NCI-H524 (cell line): ENCODE measurements around the gene PAPPA2.
A peak's percentile ranks its signal among the peaks of the same experiment; 100 is the strongest.
"Not testable (repeated sequence)": the region's sequence is repeated elsewhere in the genome, so short reads cannot be mapped to it uniquely, and the experiment has no call there.

ENCODE experiments used
- DNase-seq, 2 experiments: peaks; one replicate each; lab custom pipeline; 2025; lab: John Stamatoyannopoulos, UW

The PAPPA2 gene

DNA sequence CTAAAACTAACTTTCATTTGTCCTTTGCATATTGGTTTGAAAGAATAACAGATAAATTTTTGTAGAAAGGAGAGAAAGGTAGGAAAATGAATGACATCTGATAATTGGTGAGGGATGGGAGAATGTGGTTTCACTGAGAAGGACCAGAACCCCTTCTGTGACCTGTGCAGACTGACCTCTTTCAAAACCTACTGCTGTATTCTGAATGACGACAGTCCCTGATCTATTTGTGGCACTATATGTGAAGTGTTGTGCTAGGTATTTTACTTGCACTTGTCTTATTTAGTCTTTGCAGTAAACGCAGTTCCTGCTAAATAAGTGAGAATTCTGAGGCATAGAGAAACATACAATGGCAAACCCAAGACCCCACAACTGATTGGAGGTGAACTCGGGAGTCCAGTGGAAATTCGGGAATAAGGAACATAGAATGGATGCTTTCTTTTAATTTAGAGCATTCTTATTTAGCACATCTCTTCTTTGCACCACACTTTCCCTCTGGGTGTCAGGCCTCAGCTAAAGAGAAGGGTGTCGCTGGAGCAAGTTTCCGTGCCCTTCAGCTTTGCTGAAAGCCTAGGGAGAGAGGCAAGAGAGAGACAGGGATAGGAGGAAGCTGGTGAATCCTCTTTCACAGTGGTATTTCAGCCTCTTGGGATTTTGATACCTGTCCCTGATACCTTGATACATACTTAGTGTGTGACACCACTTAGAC lies 230.2 kb downstream of the PAPPA2 start:
- DNase-seq: no peak

DNA sequence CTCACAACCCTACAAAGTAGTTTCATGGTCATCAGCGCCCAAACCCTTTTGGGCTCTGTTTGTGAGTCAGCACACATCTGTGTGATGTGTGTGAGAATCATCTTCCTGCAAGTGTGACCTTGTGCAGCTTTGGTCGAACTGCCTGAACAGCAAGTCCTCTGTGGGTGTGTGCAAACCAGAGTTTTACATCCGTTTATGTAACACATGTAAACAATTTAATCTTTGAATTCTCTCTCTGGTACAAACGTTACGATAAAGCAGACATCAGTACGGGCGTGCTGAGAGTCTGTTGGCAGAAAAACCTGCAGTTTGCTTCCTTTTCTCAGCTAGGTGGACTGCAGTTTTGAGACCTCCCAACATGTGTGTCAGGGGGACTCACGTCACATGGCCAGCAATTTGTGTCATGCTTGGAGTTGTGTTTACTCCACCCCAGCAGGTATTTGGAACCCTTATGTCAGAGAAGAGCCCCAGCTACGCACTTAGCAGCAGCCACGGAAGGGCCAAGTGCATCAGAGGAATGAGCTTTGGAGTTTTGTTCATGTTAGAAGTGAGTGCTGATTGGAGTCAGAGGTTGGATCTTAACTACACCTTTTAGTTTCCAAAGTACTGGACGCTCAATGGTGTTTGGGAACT lies 230.8 kb downstream of the PAPPA2 start:
- DNase-seq: no peak

DNA sequence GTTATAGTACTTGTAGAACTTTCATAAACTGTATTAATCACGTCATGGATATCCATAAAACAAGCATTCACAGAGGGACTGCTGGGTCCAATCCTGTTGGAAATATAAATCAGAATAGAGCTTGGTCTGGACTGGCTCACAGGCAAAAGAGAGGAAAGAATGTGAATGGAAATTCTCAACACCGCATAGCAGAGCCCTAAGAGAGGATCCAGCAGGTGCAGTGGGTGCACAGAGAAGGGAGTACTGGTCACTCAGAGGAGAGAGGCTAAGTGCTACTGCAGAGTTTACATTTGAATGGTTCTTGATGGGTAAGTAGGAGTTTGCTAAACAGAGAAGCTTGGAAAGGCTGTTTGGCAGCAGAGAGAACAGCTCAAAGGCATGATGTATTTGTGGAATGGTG lies 231.7 kb downstream of the PAPPA2 start:
- DNase-seq: no peak

DNA sequence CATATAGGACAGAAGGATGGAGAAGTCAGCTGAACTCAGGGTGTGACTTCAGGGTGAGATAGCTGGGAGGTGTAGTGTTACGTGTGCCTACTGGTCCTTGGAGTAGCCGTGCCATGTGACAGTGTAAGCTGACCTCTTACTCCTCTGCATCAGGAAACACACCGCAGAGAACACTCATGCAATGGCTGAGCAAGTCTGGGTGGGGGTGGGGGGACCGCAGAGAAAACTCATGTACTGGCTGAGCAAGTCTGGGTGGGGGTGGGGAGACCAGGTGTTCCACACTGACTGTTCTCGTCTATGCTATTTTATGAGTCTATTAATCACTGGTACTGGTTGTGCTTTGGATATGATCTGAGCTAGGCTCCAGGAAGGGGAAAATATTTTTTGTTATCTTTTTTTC lies 233.1 kb downstream of the PAPPA2 start:
- peak; percentile 70 to 88 for DNase-seq

DNA sequence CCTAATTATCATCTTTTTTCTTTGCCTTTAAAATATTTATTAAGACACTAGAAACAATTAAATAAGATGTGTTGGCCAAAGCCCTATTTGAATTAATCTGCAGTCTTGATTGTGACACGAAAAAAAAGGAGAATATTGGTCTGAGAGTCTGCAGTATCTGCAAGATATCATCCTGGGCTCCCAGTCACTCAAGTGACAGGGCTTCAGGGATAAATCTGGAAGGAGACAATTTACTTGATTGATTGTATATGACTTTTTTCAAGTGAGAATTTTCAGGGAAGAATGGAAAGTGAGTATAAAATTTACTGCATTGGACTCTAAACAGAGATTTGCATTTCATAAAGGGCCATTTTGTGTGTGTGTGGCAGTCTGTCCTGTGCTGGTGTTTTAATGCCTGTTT lies 233.7 kb downstream of the PAPPA2 start:
- no peak for DNase-seq

DNA sequence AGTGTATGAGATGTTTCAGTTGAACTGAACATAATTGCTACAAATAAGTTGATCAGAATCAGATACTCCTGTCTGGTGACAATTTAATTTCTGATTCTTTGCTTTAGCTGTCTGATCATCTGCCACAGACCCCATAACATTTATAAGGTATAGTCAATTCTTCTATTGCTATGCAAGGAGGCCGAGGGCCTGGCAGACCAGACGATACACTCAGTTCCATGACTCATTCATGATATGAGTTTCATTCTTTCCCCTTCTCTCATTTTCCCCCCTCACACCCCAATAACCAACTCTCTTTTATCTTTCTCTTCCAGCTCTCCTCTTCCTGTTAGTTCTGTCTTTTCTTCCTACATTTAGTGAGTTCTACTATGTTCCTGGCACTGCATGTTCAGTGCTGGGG lies 236.8 kb downstream of the PAPPA2 start:
- no peak for DNase-seq

DNA sequence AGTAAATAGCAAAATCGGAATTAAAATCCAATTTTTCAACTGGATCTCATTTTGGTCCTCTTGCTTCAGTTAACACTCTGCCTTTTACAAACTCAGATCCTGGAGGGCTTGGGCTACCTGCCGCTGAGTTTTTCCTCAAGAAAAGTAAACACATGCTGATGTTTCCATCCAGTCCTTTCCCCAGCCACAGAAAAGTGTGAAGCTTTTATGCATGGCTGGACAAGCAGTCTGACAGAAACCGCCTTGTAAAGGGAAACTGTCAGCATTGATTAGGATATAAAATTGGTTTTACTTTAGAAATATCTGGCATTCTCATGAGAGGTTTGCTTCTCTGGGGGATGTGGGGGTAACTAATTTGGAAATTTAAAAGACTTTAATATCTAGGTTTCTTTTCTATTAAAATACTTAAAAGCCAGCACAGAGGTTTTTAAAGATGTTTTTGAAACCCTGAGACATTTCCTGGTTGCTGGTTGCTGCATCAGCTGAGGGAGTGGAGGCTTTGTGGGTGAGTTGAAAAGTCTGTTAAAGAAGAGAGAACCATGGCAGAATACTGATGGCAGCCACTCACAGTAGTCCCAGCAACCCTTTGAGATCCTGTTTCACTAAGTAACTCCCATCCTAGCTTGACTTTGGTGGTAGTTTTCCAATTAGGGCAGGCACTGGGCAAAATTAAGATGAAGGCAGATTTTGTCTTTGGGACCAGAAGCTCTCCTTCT lies 238.3 kb downstream of the PAPPA2 start:
- DNase-seq: no peak

DNA sequence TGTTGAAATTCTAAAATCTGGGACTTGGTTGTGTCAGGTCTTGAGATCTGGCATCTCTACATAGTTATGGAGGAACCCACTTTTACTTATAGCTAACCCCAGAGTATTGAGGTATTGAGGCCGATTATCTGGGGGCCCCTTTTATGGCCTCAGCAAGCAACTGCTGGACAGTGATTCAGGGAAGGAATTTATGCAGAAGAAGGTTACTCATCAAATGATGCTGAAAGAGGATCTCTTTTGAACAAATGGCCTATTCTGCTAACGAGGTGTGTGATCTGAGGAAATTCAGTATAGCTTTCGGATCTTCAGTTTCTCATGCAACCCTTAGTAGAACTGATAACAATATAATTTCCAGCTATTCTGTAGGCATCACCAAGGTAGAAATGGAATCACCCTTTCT lies 239.9 kb downstream of the PAPPA2 start:
- DNase-seq: no peak

DNA sequence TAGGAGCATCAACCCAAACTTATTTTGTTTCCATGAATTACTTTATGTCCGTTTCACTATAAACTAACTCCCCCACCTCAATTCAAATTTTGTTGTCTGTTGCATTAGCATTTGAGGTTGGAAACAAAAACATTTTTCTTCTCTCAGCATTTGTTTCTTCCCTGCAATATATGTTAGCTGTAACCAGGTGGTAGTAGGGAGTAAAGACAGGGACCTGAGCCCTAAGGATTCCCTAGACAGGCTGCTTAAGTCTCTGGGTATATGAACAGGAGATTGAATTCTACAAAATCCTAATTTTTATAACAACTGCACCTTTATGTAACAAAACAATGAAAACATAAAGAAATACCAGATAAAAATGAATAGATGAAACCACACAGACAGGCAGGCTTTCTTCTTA lies 242.6 kb downstream of the PAPPA2 start:
- DNase-seq: no peak

DNA sequence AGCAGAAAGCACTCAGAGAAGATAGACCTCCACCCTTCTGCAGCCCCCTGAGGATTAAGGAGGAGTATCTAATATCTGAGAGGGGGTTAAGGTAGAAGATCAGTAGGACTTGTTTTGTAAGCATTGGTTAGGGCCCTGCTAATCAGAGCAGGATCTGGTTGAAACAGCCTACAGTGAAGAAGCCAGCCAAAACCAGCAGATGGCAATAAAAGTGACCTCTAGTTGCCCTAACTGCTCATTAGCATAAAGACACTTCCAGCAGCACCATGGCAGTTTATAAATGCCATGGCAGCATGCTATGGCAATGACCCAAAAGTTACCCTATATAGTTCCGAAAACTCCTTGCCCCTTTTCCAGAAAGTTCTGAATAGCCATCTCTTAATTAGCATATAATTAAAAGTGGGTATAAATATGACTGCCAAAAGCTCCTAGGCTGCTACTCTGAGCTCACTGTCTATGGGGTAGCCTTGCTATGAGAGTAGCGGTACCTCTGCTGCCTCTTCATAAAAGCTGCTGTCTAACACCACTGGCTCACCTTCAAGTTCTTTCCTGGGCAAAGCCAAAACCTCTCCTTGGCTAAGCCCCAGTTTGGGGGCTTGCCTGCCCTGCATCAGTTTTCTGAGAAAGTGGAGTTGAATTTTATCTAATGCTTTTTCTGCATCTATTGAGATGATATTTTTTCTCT lies 254.2 kb downstream of the PAPPA2 start:
- DNase-seq: peak; percentile 93 to 97

DNA sequence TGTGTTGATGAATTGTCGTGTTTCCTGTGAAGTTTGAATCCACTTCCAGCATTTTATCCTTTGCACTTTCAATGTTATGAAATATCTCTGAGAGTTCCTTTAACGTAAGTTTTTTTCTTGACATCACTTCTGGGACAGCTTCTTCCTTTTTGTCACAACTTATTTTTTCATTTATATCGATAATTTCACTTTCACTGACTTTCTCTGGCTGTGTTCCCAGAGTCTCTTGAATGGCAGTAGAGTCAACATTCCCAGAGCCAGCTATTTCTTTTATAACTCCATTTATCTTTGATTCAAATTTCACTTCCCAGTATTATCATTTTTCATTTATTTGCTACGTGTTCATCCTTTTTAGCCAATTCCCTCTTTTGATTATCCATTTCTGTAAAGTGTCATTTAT lies 256.5 kb downstream of the PAPPA2 start:
- no peak for DNase-seq

DNA sequence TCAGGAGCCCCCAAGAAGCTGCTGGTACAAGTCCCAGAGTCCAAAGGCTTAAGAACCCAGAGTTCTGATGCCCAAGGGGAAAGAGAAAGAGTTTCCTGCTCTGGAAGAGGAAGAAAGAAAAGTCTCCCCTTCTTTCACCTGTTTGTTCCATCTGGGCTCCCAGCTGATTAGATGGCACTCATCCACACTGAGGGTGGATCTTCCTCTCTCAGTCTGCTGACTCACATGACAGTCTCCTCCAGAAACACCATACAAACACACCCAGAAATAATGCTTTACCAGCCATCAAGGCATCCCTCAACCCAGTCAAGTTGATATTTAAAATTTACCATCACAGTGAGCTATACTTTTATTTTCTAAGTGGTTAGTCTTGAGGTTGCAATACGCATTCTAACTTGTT lies 257.9 kb downstream of the PAPPA2 start:
- peak in 1 of 2 experiments; percentile 9 for DNase-seq

DNA sequence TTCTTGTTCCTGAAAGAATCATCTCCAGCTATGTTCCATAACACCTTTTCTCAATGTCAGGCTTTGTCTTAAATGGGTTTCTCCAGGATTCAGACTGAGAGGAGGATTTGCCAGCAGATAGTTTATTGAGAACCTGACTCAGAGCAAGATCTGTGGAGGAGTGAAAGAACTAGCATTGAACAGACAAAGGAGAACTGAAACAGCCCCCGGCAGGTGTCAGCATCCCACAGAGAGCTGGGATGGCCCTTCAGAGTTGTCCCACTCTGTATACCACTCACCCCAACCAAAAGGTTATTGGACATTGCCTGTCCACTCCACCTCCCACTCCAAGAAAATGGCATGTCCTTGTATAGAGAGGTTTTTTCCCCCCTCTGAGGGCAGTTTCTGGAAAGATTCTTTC lies 270.7 kb downstream of the PAPPA2 start:
- DNase-seq: no peak

DNA sequence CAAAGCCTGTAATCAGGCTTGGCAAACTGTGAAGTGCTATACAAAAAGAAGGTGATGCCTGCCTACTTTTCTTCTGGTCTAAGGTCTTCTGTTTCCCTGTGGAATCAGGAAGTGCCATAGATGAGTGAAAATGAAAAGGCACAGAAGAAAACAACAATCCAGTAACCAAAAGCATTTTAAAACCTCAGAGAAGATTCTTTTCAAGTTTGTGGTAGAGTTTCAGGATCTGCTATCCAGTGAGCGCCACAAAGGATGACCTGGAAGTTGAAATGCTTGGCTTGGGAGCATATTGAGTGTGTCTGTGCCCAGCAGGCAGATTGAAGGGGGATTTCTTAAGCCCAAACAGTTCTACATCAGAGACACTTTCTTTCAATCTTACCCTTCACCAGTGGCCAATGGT lies 272.2 kb downstream of the PAPPA2 start:
- no peak for DNase-seq

DNA sequence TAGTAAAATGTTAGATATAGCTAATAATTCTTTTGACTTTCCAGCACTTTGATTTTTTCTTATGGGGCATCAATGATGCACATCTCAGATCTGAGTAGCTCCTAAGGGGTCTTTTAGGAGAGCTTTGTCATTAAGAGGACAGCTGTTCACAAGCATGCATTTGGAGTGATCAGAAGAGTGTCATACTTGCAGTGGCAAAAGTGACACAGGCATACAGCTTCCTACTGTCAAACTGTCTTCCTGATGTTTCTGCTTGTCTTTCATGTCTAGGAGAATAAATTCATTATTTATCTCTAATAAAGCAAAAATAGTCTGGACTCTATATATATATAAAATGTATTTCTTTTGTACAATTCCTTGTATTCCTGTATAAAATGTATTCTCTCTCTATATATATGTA lies 273.0 kb downstream of the PAPPA2 start:
- DNase-seq: peak in 1 of 2 experiments; percentile 28

DNA sequence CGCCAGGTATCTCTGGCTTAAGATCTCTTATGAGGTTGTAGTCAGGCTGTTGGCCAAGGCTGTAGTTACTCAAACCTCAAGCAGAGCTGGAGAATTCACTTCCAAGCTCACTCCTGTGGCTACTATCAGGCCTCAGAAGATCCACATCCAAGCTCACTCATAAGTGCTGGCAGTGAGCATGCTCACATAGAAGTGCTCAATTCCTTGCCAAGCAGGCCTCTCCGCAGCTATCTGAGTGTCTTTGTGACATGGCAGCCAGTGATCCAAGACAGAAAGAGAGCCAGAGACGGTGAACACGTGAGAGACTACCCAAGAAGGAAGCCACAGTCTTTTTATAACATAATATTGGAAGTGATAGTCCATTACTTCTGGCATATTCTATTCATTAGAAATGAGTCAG lies 278.2 kb downstream of the PAPPA2 start:
- no peak for DNase-seq

DNA sequence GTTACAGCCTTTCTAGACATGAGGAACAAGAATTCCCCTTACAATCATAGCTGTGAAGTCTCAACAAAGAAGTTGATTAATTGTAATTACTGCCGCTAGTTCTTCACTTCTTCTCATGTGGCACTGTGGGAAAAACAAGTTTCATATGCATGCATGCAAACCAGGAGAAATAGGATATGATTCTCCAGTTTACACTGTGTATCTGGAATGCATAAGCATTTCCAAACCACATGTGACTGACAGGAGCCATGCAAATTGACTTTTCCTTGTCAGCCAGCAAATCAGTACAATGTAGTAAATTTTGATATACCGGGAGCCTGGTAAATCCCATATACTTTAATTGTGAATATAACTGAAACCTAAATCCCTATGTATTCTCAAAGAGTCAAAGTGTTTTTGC lies 279.3 kb downstream of the PAPPA2 start:
- no peak for DNase-seq

DNA sequence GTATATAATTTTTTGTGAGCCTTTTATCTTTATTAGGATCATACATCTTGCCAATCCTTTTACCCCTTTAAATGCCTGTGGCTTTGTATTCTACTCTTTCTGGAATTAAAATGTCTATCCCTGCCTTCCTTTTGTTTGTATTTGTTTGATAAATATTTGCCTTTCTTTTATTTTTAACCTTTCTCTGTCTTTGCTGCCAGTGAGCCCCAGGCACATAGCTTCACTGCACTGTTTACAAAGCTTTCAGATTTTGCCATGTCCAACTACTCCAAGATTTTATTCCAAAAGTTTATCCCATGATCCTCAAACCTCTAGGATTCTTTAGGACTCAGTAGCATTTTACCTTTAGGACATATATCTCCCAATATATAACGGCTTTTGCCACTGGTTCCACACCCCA lies 281.2 kb downstream of the PAPPA2 start:
- no peak for DNase-seq

DNA sequence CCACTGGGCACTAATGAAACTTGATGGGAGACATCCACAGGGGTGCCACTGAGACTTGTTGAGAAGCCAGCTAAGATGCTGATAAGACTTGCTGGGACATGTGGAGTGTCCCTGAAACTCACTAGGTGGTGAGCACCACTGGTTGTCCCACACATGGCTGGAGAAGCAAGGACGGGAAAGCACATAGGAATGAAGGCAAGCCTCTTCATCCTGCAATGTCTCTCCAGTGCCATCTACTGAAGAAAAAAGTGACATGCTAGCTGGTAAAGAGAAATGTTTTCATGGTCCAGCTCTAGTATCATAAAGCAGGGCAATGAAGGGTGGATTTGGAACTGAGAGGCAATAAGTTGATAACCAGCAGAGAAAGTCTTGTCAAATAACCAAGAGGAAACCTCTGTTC lies 283.0 kb downstream of the PAPPA2 start:
- peak; percentile 12 to 67 for DNase-seq

DNA sequence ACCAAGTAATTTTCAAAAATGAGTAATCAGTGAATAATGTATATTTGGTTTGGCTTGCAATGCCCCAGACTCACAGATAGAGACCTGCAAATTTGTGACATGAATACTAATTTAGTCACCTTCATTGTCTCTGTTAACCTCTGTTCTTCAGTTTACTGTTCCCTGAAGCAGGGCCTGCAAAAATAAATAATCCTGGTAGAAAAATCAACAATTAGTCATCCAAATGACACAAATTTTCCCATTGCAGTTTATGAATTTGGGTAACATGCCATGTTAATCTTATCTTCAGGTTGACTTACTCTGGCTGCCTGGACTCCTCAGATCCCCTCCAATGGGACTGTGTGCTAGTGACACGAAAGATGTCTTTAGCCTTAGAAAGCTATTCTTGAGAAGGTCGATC lies 289.5 kb downstream of the PAPPA2 start:
- DNase-seq: no peak

DNA sequence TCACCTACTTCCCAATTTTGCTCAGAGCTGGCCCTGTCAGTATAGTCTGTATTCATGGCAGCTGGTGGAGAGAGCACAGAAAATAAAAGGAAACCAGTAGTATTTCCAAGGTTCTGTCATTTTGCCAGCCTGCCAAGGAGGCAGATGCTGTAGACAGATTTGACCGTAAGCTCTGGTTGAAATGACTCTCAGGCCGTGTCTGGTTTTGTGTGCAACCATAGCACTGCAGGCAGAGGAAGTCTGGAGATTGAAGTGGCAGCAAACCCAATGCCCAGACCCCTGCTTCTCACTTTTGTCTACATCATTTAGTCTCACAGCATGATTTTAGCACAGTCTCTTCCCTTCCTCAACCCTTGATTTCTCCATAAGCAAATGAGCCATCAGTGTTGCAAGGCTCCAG lies 291.7 kb downstream of the PAPPA2 start:
- peak in 1 of 2 experiments; percentile 49 for DNase-seq

DNA sequence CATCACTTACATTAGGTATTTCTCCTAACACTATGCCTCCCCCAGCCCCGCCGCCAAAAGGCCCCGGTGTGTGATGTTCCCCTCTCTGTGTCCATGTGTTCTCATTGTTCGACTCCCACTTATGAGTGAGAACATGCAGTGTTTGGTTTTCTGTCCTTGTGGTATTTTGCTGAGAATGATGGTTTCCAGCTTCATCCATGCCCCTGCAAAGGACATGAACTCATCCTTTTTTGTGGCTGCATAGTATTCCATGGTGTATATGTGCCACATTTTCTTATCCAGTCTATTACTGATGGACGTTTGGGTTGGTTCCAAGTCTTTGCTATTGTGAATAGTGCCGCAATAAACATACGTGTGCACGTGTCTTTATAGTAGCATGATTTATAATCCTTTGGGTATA lies 293.8 kb downstream of the PAPPA2 start:
- DNase-seq: not testable (repeated sequence)

DNA sequence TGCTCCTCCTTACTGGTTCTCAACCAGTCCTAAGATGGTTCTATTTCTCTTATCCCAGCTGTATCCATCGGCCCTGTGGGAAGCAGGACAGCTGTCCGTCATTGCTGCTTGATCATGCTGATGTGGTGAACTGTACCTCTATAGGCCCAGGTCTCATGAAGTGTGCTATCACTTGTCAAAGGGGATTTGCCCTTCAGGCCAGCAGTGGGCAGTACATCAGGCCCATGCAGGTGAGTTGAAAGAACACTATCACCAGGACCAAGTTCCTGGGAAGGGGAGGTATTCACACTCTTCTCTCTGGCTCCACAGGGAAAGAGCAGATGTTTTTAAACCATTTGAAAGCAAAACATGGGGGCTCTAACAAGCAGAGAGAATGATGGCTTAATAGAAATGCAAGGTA lies 302.6 kb downstream of the PAPPA2 start:
- DNase-seq: no peak
